ENCODE results near the gene TAF6. TPM values are rescaled to one million over a fixed set of nuclear protein-coding genes. Genes with fewer than 3 reads are reported as not detected.

The TAF6 gene
- 10 to 100 TPM; 31.5 to 35.0 (median 34.4) TPM for total RNA-seq

- H3K4me1 ChIP-seq = peaks cover 3 to 7% of the 10 kb centered on the region in 2 donors
- DNase-seq (ENCODE audit: low spot score in 2 of 2) = peak; percentile 93 to 95
- intact Hi-C loops (cut with DNase I; ENCODE audit: low total_unique reads) = loop anchor here (5.0 kb wide), 1 partner anchor 843 kb away; no protein-coding TSS in a partner anchor
- H3K4me3 ChIP-seq = peak within 1 kb of the TSS; percentile 63 to 81 (median 76)
- no peaks in the 10 kb centered on the region for H3K27me3 ChIP-seq
- H3K36me3 ChIP-seq = no peaks in the 10 kb centered on the region
- TF ChIP-seq POLR2AphosphoS5 (IDR thresholded peaks at IDR 0.05) (peak; percentile 45 to 70 (median 56)), POLR2A (IDR thresholded peaks at IDR 0.05) (peak; percentile 62), CTCF (IDR thresholded peaks at IDR 0.05) (no peak)
- H3K27ac ChIP-seq = peak within 1 kb of the TSS; percentile 80 to 88
- H3K9me3 ChIP-seq = no peaks in the 10 kb centered on the region
These were observed at the start of gene TAF6, which contains the start of gene CNPY4 for GRCh38 chr7:100119072-100119969. Gene TAF6, minus strand, starts transcription at chr7:100119358. Its CDS starts 5,149 bp downstream, at chr7:100114209. Gene CNPY4, plus strand, starts transcription at chr7:100119634. Its CDS starts 111 bp downstream, at chr7:100119745.

DNA sequence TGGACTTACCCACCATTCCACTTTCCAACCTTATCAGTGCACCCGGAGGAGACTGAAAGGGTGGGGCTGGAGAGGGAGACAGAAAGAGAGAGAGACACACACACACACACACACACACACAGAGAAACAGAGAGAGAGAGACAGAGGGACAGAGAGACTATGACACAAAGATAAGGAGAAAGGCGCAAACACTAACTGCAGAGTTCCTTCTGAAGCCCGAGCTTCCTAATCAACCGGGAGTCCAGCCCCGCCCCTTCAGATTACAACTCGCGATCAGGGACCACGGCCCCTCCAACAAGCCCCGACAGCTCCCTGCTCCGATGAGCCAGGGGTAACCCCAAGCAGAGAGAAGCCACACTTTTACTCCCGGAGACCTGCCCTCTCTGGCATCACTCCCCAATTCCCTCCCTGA lies 48.8 kb upstream of the TAF6 start:
- peak overlapping the region; percentile 46 to 65 (median 52) for H3K4me3 ChIP-seq
- peak overlapping the region; percentile 45 to 56 for H3K27ac ChIP-seq
- H3K9me3 ChIP-seq = no peaks in the 10 kb centered on the region
- no peaks in the 10 kb centered on the region for H3K27me3 ChIP-seq
- no peaks in the 10 kb centered on the region for H3K36me3 ChIP-seq
- intact Hi-C loops (cut with DNase I; ENCODE audit: low total_unique reads) = loop anchor here (5.0 kb wide), 1 partner anchor 416 kb away; no protein-coding TSS in a partner anchor
- TF ChIP-seq POLR2AphosphoS5 (IDR thresholded peaks at IDR 0.05) (no peak), POLR2A (IDR thresholded peaks at IDR 0.05) (no peak), CTCF (IDR thresholded peaks at IDR 0.05) (no peak)
- no peaks in the 10 kb centered on the region for H3K4me1 ChIP-seq
- no peak for DNase-seq (ENCODE audit: low spot score in 2 of 2)

DNA sequence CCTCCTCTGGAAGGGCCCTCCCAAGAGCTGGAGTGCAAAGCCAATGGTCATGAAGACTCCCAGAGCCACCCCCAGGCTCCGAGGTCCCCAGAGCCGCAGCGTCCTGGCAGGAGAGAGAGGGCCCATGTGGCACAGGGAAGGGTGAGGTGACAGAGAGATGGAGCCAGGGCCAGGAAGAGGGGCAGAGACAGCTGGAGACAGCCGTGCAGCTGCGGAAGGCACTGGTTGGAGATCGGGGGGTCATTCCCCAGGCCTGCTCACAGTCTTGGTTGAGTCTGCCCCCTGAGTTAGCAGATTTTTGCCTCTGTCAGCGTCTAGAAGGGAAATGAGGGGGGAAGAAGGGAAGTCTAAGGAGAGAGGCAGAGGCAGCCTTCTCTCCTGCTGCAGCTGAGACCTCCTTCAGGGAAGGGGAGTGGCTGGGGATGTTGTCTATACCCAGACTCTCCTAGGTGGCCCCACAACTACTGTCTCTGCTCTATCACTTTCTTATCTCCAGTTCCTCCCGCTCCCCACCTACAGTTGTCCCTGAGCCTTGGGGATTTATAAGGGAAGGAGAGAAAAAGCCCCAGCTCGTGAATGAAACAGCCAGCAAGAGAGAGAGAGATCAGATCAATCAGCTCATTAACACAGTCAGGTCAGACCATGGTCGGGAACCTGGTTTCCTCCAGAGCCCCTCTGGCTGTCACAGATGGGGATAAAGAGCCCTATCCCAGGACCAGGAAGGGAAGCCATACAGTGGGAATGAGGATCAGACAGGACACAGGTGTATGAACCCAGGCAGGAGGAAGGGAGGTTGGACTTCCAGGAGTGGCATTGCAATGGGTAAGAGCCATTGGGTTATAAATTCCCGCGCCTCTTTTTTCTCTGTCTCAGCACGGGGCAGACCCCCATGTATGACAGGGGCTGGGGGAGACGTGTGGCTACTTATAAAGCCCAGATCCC lies 48.1 kb upstream of the TAF6 start:
- Histone ChIP-seq H3K9me3 (no peaks in the 10 kb centered on the region), H3K27me3 (no peaks in the 10 kb centered on the region), H3K36me3 (no peaks in the 10 kb centered on the region), H3K4me3 (peak overlapping the region in 2 of 3 donors; percentile 46 to 52), H3K27ac (no peak overlapping the region), H3K4me1 (no peaks in the 10 kb centered on the region)
- intact Hi-C loops (cut with DNase I; ENCODE audit: low total_unique reads) = loop anchor here (5.0 kb wide), 1 partner anchor 415 kb away; no protein-coding TSS in a partner anchor
- no peak for DNase-seq (ENCODE audit: low spot score in 2 of 2)
- TF ChIP-seq CTCF (IDR thresholded peaks at IDR 0.05) = no peak
- no peak for TF ChIP-seq POLR2A (IDR thresholded peaks at IDR 0.05)
- TF ChIP-seq POLR2AphosphoS5 (IDR thresholded peaks at IDR 0.05) = no peak

GRCh38 chr7:100166317-100166940 lies 47.3 kb upstream of the TAF6 start:
- H3K4me3 ChIP-seq = no peak overlapping the region
- no peaks in the 10 kb centered on the region for H3K36me3 ChIP-seq
- H3K27me3 ChIP-seq = no peaks in the 10 kb centered on the region
- DNase-seq (ENCODE audit: low spot score in 2 of 2) = no peak
- no peaks in the 10 kb centered on the region for H3K9me3 ChIP-seq
- intact Hi-C loops (cut with DNase I; ENCODE audit: low total_unique reads) = loop anchor here (5.0 kb wide), 1 partner anchor 414 kb away; no protein-coding TSS in a partner anchor
- no peak overlapping the region for H3K27ac ChIP-seq
- no peak for TF ChIP-seq POLR2A (IDR thresholded peaks at IDR 0.05)
- no peak for TF ChIP-seq CTCF (IDR thresholded peaks at IDR 0.05)
- TF ChIP-seq POLR2AphosphoS5 (IDR thresholded peaks at IDR 0.05) = no peak
- H3K4me1 ChIP-seq = no peaks in the 10 kb centered on the region

All from breast epithelium (tissue), 4 donors.